NCI-H187 (cell line): ENCODE results near the gene SCG3.
"Not testable (repeated sequence)": the region's sequence is repeated elsewhere in the genome, so short reads cannot be mapped to it uniquely, and the experiment has no call there.

Experiments used
- DNase-seq, 2 experiments: peaks; one replicate each; lab custom pipeline; 2025; lab: John Stamatoyannopoulos, UW

Gene SCG3

GRCh38 chr15:51681303-51681963, at the start of gene SCG3:
SCG3 (plus strand) TSS chr15:51681503; CDS start chr15:51681756, 253 bp downstream.
- DNase-seq = peak; percentile 38 to 68

- no peak for DNase-seq
Measured at GRCh38 chr15:51634591-51635198, 46.6 kb upstream of the SCG3 start.

GRCh38 chr15:51641490-51642130, 39.7 kb upstream of the SCG3 start:
- no peak for DNase-seq

GRCh38 chr15:51642696-51643095, 38.6 kb upstream of the SCG3 start:
- DNase-seq = no peak

- no peak for DNase-seq
Measured at GRCh38 chr15:51647128-51647562, 34.2 kb upstream of the SCG3 start.

DNA sequence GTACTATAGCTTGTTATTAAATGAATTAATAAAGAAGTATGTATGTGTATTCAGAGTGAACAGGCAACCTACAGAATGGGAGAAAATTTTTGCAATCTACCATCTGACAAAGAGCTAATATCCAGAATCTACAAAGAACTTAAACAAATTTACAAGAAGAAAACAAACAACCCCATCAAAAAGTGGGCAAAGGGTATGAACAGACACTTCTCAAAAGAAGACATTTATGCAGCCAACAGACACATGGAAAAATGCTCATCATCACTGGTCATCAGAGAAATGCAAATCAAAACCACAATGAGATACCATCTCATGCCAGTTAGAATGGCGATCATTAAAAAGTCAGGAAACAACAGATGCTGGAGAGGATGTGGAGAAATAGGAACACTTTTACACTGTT, 33.2 kb upstream of the SCG3 start:
- not testable (repeated sequence) for DNase-seq

GRCh38 chr15:51648643-51649042, 32.7 kb upstream of the SCG3 start:
- not testable (repeated sequence) for DNase-seq

- peak; percentile 1 to 22 for DNase-seq
Measured at GRCh38 chr15:51649659-51650521, 31.4 kb upstream of the SCG3 start.

- DNase-seq = no peak
Measured at GRCh38 chr15:51652084-51652668, 29.1 kb upstream of the SCG3 start.

DNA sequence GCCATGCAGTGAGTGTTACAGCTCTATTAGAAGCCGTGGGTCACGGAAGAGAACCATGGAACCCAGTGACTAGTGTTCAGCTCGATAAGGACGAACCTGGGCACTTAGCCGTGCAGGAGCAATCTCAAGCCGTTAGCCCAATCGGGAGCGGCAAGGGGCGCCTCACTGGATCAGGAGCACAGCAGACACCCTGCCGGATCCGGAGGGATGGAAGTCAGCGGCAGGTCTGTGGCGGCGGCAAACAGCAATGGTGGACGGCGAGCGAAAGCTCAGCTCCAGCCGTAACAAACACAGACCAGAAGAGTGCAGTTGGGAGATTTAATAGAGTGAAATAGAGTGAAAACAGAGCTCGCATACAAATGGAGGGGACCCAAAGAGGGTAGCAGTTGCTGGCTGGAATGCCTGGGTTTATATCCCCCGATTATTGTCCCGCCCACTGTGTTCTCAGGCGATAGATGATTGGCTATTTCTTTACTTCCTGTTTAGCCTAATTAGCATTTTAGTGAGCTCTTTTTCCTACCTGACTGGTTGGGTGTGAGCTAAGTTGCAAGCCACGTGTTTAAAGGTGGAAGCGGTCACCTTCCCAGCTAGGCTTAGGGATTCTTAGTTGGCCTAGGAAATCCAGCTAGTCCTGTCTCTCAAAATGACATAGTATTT, 25.8 kb upstream of the SCG3 start:
- not testable (repeated sequence) for DNase-seq

GRCh38 chr15:51658664-51659063, 22.6 kb upstream of the SCG3 start:
- DNase-seq = no peak

DNA sequence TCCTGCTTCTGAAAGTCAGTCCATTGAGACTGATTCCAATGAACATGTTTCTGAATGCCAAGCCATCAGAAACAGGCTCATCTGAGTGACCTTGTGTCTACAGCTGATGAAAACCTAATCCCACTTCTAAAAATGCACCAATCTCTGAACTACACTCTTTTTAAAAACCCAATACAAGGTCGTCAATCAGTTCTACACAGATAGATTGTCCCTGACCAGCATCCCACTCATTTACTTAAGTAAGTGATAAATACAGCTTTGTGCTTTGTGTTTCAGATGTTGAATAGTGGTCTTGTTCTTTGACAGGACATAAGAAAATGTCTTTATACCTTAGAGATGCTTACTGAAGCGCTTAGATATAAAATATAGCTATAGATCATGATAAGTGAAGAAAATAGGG, 20.2 kb upstream of the SCG3 start:
- no peak for DNase-seq

GRCh38 chr15:51667478-51667877, 13.8 kb upstream of the SCG3 start:
- DNase-seq = no peak

GRCh38 chr15:51668446-51668845, 12.9 kb upstream of the SCG3 start:
- DNase-seq = no peak

DNA sequence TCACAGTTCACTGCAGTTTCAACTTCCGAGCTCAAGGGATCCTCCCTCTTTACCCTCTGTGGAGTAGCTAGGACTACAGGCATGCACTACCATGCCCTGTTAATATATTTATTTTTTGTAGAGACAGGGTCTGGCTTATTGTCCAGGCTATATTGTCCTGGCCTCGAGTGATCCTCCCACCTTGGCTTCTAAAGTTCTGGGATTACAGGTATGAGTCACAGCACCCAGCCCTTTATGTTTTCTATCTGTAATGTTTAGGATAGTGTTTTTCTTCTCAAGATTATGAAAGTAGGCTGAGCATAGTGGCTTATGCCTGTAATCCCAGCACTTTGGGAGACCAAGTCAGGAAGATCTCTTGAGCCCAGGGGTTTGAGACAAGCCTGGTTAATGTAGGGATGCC, 11.9 kb upstream of the SCG3 start:
- no peak for DNase-seq

DNA sequence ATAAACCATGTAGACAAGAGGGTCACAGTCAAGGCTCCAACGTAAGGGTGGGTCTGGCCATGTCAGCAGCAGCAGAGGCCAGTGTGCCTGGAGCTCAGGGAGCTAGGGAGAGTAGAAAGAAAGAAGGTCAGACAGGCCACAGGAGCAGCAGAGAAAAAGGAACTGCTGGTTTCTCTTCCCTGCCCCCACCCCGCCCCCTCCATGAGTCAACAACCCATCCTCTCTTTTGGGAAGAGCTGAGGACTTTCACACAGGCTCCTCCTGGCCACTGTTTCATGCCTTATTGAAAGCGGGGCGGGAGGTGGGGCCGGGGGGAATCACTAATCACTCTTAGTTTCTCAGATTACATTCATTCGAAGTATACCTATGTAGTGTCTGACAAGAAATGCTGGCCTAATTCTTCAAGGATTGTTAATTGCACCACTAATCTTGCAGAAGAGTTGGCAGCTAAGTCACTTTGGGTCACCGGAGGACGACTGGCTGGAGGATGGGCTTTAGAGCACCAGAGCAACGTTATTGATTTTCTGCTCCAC, 9.1 kb upstream of the SCG3 start:
- DNase-seq = peak; percentile 0 to 9

DNA sequence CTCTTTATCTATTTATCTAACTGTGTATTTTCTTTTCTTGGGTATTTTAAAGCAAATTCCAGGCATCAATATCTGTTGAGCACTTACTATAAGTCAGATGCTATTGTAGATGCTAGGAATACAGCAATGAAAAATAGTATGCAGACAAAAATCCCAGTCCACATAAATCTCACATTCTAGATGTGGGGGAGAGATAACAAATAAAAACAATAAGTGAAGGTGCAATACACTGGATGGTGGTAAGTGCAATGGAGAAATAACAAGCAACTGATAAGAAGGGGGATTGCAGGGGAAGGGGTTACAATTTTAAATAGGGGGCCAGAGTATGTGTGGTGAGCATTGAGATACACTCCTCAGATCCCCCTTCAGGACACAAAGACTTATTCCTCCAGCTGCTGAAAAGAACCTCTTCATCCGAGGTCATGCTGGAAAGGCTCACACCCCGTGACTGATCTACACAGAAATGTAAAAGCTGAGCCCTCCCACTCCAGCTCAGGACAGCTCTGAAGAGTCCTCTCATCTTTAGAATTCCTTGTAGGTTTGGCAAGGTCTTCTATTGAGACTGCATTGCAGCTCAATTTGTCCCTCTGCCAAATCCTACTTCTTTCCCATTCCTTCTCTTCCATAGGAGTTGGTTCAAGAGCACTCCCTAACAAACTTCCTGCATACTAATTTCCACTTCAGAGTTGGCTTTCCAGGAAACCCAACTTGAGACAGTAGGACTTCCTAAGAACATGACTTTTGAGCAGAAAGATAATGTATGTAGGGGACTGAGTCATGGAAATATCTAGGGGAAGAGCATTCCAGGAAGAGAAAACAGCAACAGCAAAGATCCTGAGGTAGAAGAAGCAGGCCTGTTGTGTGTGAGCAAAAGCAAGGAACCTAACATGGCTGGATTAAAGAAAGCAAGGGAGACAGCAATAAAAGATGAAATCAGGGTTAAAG, 8.1 kb upstream of the SCG3 start:
- DNase-seq = no peak

GRCh38 chr15:51675234-51675633, 6.1 kb upstream of the SCG3 start:
- no peak for DNase-seq

DNA sequence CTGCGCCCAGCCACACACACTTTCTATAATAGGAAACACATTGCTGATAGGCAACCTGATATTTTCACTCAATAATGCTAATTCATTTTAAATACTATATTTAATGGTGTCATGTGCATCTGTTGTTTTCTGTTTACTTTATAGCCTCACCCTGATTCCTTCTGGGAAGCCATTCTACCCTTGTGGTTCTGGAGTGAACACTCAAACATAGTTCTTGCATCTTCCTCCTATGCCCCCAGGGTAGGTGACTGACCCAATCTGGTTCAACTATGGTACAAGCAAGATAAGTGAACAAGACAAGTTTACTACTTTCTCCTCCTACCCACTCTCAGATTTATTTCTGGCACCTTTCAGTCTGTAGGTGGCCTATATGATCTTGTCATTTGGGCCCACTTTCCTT, 4.3 kb upstream of the SCG3 start:
- no peak for DNase-seq

DNA sequence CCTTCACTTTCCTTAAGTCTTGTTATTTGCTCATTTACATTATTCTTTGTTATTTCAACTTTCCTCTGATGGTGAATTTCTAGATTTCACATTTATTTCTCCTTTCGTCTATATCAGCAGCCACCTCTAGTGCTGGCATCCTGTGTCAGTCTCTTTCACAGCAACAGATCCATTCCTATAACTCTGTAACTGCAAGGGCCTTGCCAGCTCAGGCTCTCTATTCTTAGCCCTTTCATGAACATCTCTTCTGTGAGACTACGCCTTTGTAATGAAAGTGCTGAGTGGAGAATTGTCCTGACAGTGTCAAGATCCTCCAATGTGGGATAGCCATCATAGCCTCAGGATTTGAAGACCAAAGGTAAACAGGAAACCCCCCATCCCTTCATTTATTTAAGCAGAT, 3.9 kb upstream of the SCG3 start:
- DNase-seq = no peak
